ENCODE measurements around the gene RGS12. TPM values are rescaled to one million over a fixed set of nuclear protein-coding genes. Genes with fewer than 3 reads are reported as not detected.

RGS12 gene
- total RNA-seq, 1 experiment from 2014 or later = 53.9 TPM

DNA sequence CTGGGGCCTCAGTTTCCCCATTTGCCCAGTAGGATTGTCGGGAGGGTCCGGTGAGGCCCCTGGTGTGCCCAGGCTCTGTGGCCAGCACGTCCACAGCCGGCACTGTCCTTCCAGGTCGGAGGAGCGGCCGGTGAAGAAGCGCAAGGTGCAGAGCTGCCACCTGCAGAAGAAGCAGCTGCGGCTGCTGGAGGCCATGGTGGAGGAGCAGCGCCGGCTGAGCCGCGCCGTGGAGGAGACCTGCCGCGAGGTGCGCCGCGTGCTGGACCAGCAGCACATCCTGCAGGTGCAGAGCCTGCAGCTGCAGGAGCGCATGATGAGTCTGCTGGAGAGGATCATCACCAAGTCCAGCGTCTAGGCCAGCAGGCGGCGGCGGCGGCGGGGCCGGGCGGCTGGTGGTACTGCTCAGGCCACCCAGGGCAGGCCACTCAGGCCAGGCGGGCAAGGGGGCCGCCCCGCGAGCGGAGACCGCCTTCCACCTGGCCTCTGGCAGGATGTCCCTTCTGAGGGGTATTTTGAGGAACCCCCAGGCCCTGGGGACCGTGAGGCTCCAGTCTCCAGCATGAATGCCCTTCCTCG lies 37.1 kb upstream of the RGS12 start:
- Histone ChIP-seq H3K27ac (ENCODE audit: low read depth, low read length, poor library complexity, severe bottlenecking) (no peak overlapping the region), H3K4me1 (ENCODE audit: insufficient read depth, low read length, poor library complexity, severe bottlenecking) (peaks cover 6% of the 10 kb centered on the region), H3K9me3 (ENCODE audit: low read depth, low read length, poor library complexity, severe bottlenecking) (no peaks in the 10 kb centered on the region), H3K27me3 (replicated peaks; ENCODE audit: insufficient read depth, low read depth, low read length, poor library complexity) (no peaks in the 10 kb centered on the region), H3K36me3 (ENCODE audit: insufficient read depth, low read length, poor library complexity, severe bottlenecking) (no peaks in the 10 kb centered on the region), H3K4me3 (ENCODE audit: low read depth, low read length, poor library complexity, severe bottlenecking) (no peak overlapping the region)
- ChIA-PET CTCF (interaction anchor here (0.6 kb wide), 1 partner anchor 144 kb away, joined by 3 read pairs; no protein-coding TSS in a partner anchor), POLR2A (ENCODE audit: low non-redundant PET) (no interaction called here)
- intact Hi-C loops (cut with micrococcal nuclease; ENCODE audit: unreplicated experiment) = no loop called here
- BruUV-seq (replicated peaks) = no TSS peak
- TF ChIP-seq EZH2 (IDR thresholded peaks at IDR 0.05; ENCODE audit: borderline replicate concordance, low read depth, low read length, poor library complexity, severe bottlenecking) = no peak
- TF ChIP-seq, protein P1, sequence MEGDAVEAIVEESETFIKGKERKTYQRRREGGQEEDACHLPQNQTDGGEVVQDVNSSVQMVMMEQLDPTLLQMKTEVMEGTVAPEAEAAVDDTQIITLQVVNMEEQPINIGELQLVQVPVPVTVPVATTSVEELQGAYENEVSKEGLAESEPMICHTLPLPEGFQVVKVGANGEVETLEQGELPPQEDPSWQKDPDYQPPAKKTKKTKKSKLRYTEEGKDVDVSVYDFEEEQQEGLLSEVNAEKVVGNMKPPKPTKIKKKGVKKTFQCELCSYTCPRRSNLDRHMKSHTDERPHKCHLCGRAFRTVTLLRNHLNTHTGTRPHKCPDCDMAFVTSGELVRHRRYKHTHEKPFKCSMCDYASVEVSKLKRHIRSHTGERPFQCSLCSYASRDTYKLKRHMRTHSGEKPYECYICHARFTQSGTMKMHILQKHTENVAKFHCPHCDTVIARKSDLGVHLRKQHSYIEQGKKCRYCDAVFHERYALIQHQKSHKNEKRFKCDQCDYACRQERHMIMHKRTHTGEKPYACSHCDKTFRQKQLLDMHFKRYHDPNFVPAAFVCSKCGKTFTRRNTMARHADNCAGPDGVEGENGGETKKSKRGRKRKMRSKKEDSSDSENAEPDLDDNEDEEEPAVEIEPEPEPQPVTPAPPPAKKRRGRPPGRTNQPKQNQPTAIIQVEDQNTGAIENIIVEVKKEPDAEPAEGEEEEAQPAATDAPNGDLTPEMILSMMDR (conservative IDR thresholded peaks at IDR 0.05; ENCODE audit: low read depth, low read length) = no peak
- DNase-seq (ENCODE audit: low spot score) = no peak

DNA sequence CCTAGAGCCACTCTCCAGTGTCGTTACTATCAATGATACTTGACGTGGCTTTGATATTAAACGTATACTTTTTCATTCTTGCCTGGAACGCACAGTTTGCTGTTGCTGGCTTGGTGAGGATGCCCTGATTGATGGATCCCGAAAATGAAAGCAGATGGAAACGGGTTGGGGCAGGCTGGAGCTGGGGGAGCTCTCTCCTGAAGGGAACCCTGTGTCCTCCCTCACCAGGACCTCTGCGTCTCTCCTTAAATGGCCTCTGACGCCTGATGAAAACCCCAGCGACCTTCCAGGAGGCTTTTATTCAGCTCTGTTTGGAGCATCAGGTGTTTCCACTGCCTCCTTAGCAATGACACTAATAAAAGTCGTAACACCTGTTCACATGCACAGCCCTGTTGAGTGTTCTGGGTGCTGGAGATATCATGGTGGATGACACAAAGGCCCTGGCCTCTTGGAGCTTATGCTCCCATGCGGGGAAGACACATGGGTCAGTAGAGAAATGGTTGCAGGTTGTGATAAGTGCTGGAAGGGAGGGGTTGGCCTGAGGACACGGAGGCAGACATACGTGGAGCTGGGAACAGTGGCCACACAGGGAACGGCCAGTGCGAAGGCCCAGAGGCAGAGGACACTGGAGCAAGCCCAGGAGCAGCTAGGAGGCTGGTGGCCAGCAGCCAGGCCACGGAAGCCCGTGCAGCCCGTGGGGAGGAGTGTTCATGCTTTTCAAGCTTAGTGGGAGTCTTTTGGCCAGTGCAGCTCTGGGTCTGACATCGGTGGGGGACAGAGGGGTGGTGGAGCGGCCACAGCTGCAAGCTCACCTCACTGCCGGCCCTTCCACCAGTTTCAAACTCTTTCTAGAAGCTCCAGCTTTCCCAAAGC lies 36.4 kb upstream of the RGS12 start:
- no peak for DNase-seq (ENCODE audit: low spot score)
- no peaks in the 10 kb centered on the region for H3K36me3 ChIP-seq (ENCODE audit: insufficient read depth, low read length, poor library complexity, severe bottlenecking)
- no peaks in the 10 kb centered on the region for H3K27me3 ChIP-seq (replicated peaks; ENCODE audit: insufficient read depth, low read depth, low read length, poor library complexity)
- POLR2A ChIA-PET (ENCODE audit: low non-redundant PET) = no interaction called here
- no TSS peak for BruUV-seq (replicated peaks)
- H3K4me3 ChIP-seq (ENCODE audit: low read depth, low read length, poor library complexity, severe bottlenecking) = no peak overlapping the region
- CTCF ChIA-PET = no interaction called here
- intact Hi-C loops (cut with micrococcal nuclease; ENCODE audit: unreplicated experiment) = no loop called here
- H3K27ac ChIP-seq (ENCODE audit: low read depth, low read length, poor library complexity, severe bottlenecking) = no peak overlapping the region
- no peaks in the 10 kb centered on the region for H3K4me1 ChIP-seq (ENCODE audit: insufficient read depth, low read length, poor library complexity, severe bottlenecking)
- no peak for TF ChIP-seq EZH2 (IDR thresholded peaks at IDR 0.05; ENCODE audit: borderline replicate concordance, low read depth, low read length, poor library complexity, severe bottlenecking)
- TF ChIP-seq, protein P1 (conservative IDR thresholded peaks at IDR 0.05; ENCODE audit: low read depth, low read length) = no peak
- H3K9me3 ChIP-seq (ENCODE audit: low read depth, low read length, poor library complexity, severe bottlenecking) = no peaks in the 10 kb centered on the region

DNA sequence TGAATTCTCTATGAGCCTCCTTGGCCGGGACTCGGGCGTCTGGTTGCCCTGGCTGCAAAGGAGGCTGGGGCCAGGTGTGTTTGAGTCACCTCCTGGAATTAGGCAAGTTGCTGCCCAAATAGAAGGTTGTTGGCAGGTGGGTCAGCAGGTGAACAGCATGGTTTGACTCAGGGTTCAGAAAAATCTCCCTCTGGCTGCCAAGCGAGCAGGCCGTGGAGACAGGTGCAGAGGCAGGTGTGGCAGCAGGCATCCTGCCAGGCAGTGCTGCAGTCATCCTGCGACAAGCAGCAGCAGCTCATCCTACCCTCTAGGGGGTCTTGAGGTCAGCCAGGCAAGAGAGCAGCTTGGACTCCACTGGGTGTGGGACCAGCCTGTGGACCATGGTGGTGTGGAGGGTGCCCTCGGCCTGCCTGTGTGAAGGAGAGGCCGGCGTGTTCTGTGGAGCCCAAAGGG lies 35.7 kb upstream of the RGS12 start:
- H3K9me3 ChIP-seq (ENCODE audit: low read depth, low read length, poor library complexity, severe bottlenecking) = no peaks in the 10 kb centered on the region
- H3K4me3 ChIP-seq (ENCODE audit: low read depth, low read length, poor library complexity, severe bottlenecking) = no peak overlapping the region
- DNase-seq (ENCODE audit: low spot score) = no peak
- intact Hi-C loops (cut with micrococcal nuclease; ENCODE audit: unreplicated experiment) = no loop called here
- no peak for TF ChIP-seq EZH2 (IDR thresholded peaks at IDR 0.05; ENCODE audit: borderline replicate concordance, low read depth, low read length, poor library complexity, severe bottlenecking)
- TF ChIP-seq, protein P1 (conservative IDR thresholded peaks at IDR 0.05; ENCODE audit: low read depth, low read length) = no peak
- H3K27ac ChIP-seq (ENCODE audit: low read depth, low read length, poor library complexity, severe bottlenecking) = no peak overlapping the region
- no peaks in the 10 kb centered on the region for H3K27me3 ChIP-seq (replicated peaks; ENCODE audit: insufficient read depth, low read depth, low read length, poor library complexity)
- no peaks in the 10 kb centered on the region for H3K4me1 ChIP-seq (ENCODE audit: insufficient read depth, low read length, poor library complexity, severe bottlenecking)
- CTCF ChIA-PET = no interaction called here
- H3K36me3 ChIP-seq (ENCODE audit: insufficient read depth, low read length, poor library complexity, severe bottlenecking) = no peaks in the 10 kb centered on the region
- POLR2A ChIA-PET (ENCODE audit: low non-redundant PET) = no interaction called here
- BruUV-seq (replicated peaks) = no TSS peak

All from A673 (cell line).